GM12878 (cell line): Measurements from ENCODE around the gene SCARF2. TPM values are rescaled to one million over a fixed set of nuclear protein-coding genes. Genes with fewer than 3 reads are reported as not detected.

Experiments
- ATAC-seq: fragments of 200-7000 bp; cut with Tn5 transposase; 3 replicates; pipeline ENCODE4 v1.9.1; 2020; ENCODE audit warnings: mild to moderate bottlenecking, moderate library complexity
- BruUV-seq: library from RNA; stranded (reverse); fragments of 400-500 nt; replicated peaks from 2 replicates; lab custom pipeline; 2021; lab: Mats Ljungman, UMichigan
- CTCF ChIA-PET: fragments of 300-600 bp; sonication (Branson Sonifier 250); formaldehyde crosslinking; extraction: SDS; loops from one replicate; lab custom pipeline; 2021; ENCODE audit warnings: inconsistent platforms; lab: Yijun Ruan, JAX
- POLR2A ChIA-PET: fragments of 350-600 bp; formaldehyde crosslinking; extraction: SDS; loops from one replicate; lab custom pipeline; 2021; ENCODE audit warnings: inconsistent platforms; lab: Charles Lee
- RAD21 ChIA-PET: fragments of 300-600 bp; sonication (Branson Sonifier 250); formaldehyde crosslinking; loops from one replicate; lab custom pipeline; 2023; ENCODE audit warnings: antibody characterized with exemption; ENCODE audit not compliant: unreplicated experiment; lab: Charles Lee
- SMC1A ChIA-PET: fragments of 300-600 bp; sonication (Branson Sonifier 250); formaldehyde crosslinking; loops from one replicate; lab custom pipeline; 2023; ENCODE audit not compliant: unreplicated experiment, uncharacterized antibody; lab: Charles Lee
- DNase-seq: peaks from one replicate; pipeline ENCODE4 v3.0.0-alpha.2; 2011; ENCODE audit warnings: low read depth, low spot score
- FAIRE-seq: peaks from 3 replicates; lab custom pipeline; 2011; peaks lifted over from hg19 to GRCh38; lab: Jason Lieb, UNC
- H2AFZ ChIP-seq: 2 replicates; pipeline ENCODE4 v1.6.0; 2011; ENCODE audit warnings: low read depth, low read length, control low read depth; ENCODE audit not compliant: control insufficient read depth
- H3K27ac ChIP-seq: 2 replicates; pipeline ENCODE4 v1.5.1; 2011; ENCODE audit warnings: control low read depth; ENCODE audit not compliant: control insufficient read depth, insufficient read depth
- H3K27me3 ChIP-seq, 2 experiments: replicated peaks in 1 of 2; 2 replicates each; pipeline versions ENCODE4 v1.6.0 to v1.6.1; 2011; ENCODE audit warnings: low read length in 1 of 2; ENCODE audit not compliant: control insufficient read depth in 2 of 2, insufficient read depth in 2 of 2
- H3K36me3 ChIP-seq, 2 experiments: 2 replicates each; pipeline ENCODE4 v1.5.1; 2011; ENCODE audit warnings: low read length in 1 of 2; ENCODE audit not compliant: control insufficient read depth in 2 of 2, insufficient read depth in 2 of 2
- H3K4me1 ChIP-seq: 2 replicates; pipeline ENCODE4 v1.6.1; 2011; ENCODE audit warnings: mild to moderate bottlenecking, low read length, moderate library complexity, mixed read lengths; ENCODE audit not compliant: control insufficient read depth, insufficient read depth
- H3K4me2 ChIP-seq: 2 replicates; pipeline ENCODE4 v1.6.0; 2011; ENCODE audit warnings: control low read depth; ENCODE audit not compliant: control insufficient read depth, insufficient read depth
- H3K4me3 ChIP-seq: fragments of 200-600 bp; sonication (generic); 2 replicates; pipeline ENCODE4 v1.5.1; 2016
- H3K79me2 ChIP-seq: 2 replicates; pipeline ENCODE4 v1.6.0; 2011; ENCODE audit warnings: low read length; ENCODE audit not compliant: control insufficient read depth, insufficient read depth
- H3K9ac ChIP-seq: 2 replicates; pipeline ENCODE4 v1.8.0; 2011; ENCODE audit warnings: low read length, control low read depth, mixed read lengths; ENCODE audit not compliant: control insufficient read depth, insufficient read depth
- H3K9me3 ChIP-seq: replicated peaks from 3 replicates; pipeline ENCODE4 v1.5.1; 2011; ENCODE audit warnings: mild to moderate bottlenecking, low read length; ENCODE audit not compliant: control insufficient read depth, insufficient read depth
- H4K20me1 ChIP-seq: 2 replicates; pipeline ENCODE4 v1.6.0; 2011; ENCODE audit not compliant: control insufficient read depth, insufficient read depth
- BRCA1 ChIP-seq: IDR thresholded peaks from 2 replicates; pipeline ENCODE4 v1.6.1; 2011; ENCODE audit warnings: low read depth, low read length, improper control_type of control experiment
- CBX3 ChIP-seq: fragments of 200-600 bp; sonication (generic); IDR thresholded peaks from 2 replicates; pipeline ENCODE4 v1.6.1; 2016; ENCODE audit warnings: low read depth, borderline replicate concordance
- CUX1 ChIP-seq: IDR thresholded peaks from 2 replicates; pipeline ENCODE4 v1.6.1; 2012; ENCODE audit warnings: improper control_type of control experiment, low read depth, low read length; ENCODE audit not compliant: insufficient replicate concordance
- DPF2 ChIP-seq: fragments of 450-650 bp; IDR thresholded peaks from 2 replicates; pipeline ENCODE4 v1.6.1; 2017; ENCODE audit warnings: mild to moderate bottlenecking
- EP300 ChIP-seq, 2 experiments: fragments of 150-350 bp in 1 of 2; IDR thresholded peaks; 2 replicates each; pipeline ENCODE4 v1.6.1; 2011 to 2012; ENCODE audit warnings: low read depth in 2 of 2, low read length in 2 of 2, borderline replicate concordance in 1 of 2, improper control_type of control experiment in 1 of 2, inconsistent platforms in 1 of 2; ENCODE audit not compliant: control insufficient read depth in 1 of 2
- ESRRA ChIP-seq: IDR thresholded peaks from 2 replicates; pipeline ENCODE4 v1.6.1; 2012; ENCODE audit warnings: mild to moderate bottlenecking, low read length, improper control_type of control experiment
- EZH2 ChIP-seq: IDR thresholded peaks from 2 replicates; pipeline ENCODE4 v1.6.1; 2012; ENCODE audit warnings: low read depth, mild to moderate bottlenecking, control low read depth, inconsistent platforms, low read length, borderline replicate concordance; ENCODE audit not compliant: control insufficient read depth
- HDGF ChIP-seq: fragments of 450-650 bp; IDR thresholded peaks from 2 replicates; pipeline ENCODE4 v1.6.1; 2016; ENCODE audit warnings: antibody characterized with exemption
- IKZF2 ChIP-seq, 2 experiments: fragments of 450-650 bp; IDR thresholded peaks; 2 replicates each; pipeline ENCODE4 v1.6.1; 2017; ENCODE audit warnings: mild to moderate bottlenecking in 2 of 2, moderate library complexity in 2 of 2
- MAX ChIP-seq: IDR thresholded peaks from 2 replicates; pipeline ENCODE4 v1.6.1; 2012; ENCODE audit warnings: low read depth, low read length, improper control_type of control experiment
- MYC ChIP-seq: IDR thresholded peaks from 2 replicates; pipeline ENCODE4 v1.6.1; 2011; ENCODE audit warnings: mild to moderate bottlenecking, low read length, moderate library complexity, inconsistent platforms; ENCODE audit not compliant: insufficient read depth, insufficient replicate concordance, insufficient read length, severe bottlenecking
- PAX8 ChIP-seq: fragments of 450-650 bp; IDR thresholded peaks from 2 replicates; pipeline ENCODE4 v1.6.1; 2017; ENCODE audit warnings: mild to moderate bottlenecking, moderate library complexity
- POLR2AphosphoS5 ChIP-seq: IDR thresholded peaks from 2 replicates; pipeline ENCODE4 v1.6.1; 2011; ENCODE audit warnings: mild to moderate bottlenecking, low read length, inconsistent platforms
- TAF1 ChIP-seq: IDR thresholded peaks from 2 replicates; pipeline ENCODE4 v1.6.1; 2011; ENCODE audit warnings: mild to moderate bottlenecking, low read depth, low read length, borderline replicate concordance
- YY1 ChIP-seq: IDR thresholded peaks from 2 replicates; pipeline ENCODE4 v1.6.1; 2011; ENCODE audit warnings: low read depth, mild to moderate bottlenecking, low read length
- ZSCAN29 ChIP-seq: fragments of 450-650 bp; IDR thresholded peaks from 2 replicates; pipeline ENCODE4 v1.6.1; 2017; ENCODE audit warnings: mild to moderate bottlenecking, moderate library complexity
- WGBS: methylation state at CpG from one replicate; pipeline ENCODE4 v1.1.6; 2016; ENCODE audit warnings: low lambda C conversion rate; ENCODE audit not compliant: insufficient replicate concordance, insufficient coverage; ENCODE audit errors: missing lambda C conversion rate; 5-methylcytosine and 5-hydroxymethylcytosine counted together
- in situ Hi-C: fragments of 300-500 bp; cut with MboI; formaldehyde crosslinking; loops from 9 replicates; pipeline ENCODE4 v1.14.3; 2018; ENCODE audit warnings: mixed read lengths
- intact Hi-C: fragments of 100-400 bp; cut with micrococcal nuclease; formaldehyde crosslinking; loops from one replicate; pipeline ENCODE4 v1.14.2; 2022; ENCODE audit not compliant: unreplicated experiment
- polyA plus RNA-seq, 11 experiments: library from polyadenylated mRNA; depleted of rRNA in 4 of 11; unstranded in 6 of 11; stranded (reverse) in 5 of 11; fragments of >200 nt; fragmentation: Nextera tagmentation in 4 of 11; fragmentation: Illumina TruSeq in 1 of 11; extraction: Ambion mirVana in 4 of 11; extraction: Trizol in 1 of 11; gene quantifications; 1 replicate in 1 of 11; 2 replicates in 10 of 11; pipeline versions ENCODE4 v1.2.1 to v1.2.3, GENCODE V29; 2011 to 2016; ENCODE audit warnings: inconsistent platforms in 2 of 11, missing spikeins in 2 of 11, low read depth in 1 of 11
- total RNA-seq, 4 experiments: library from RNA; depleted of rRNA in 3 of 4; stranded (reverse); fragments of >200 nt in 3 of 4; fragmentation: Illumina TruSeq in 1 of 4; extraction: Trizol in 1 of 4; gene quantifications; 2 replicates each; pipeline versions ENCODE4 v1.2.1 to v1.2.3, GENCODE V29; 2013 to 2021
- TF ChIP-seq, protein P1 (sequence below), 3 experiments: IDR thresholded peaks in 2 of 3; conservative IDR thresholded peaks in 1 of 3; 2 replicates each; pipeline ENCODE4 v1.5.1; 2011; ENCODE audit warnings: low read depth in 3 of 3, low read length in 3 of 3, mild to moderate bottlenecking in 3 of 3, control low read depth in 2 of 3, moderate library complexity in 2 of 3, inconsistent platforms in 1 of 3, mixed read lengths in 1 of 3; ENCODE audit not compliant: control insufficient read depth in 2 of 3, insufficient read depth in 1 of 3; ENCODE audit errors: extremely low read depth in 1 of 3

SCARF2 gene
- total and polyA plus RNA-seq, 10 of the 15 experiments (the other 5 are each of a cell fraction or from before 2014, with no cell fraction given), result 0.01 to 0.74 (median 0.17) TPM; not detected in 5

- H3K4me2 ChIP-seq, result no peak overlapping the region
- H3K4me3 ChIP-seq, result no peak overlapping the region
- no peak overlapping the region for H3K9ac ChIP-seq
- intact Hi-C loops (no loop called here), in situ Hi-C loops (no loop called here)
- no peaks in the 10 kb centered on the region for H3K79me2 ChIP-seq
- H3K27ac ChIP-seq, result no peak overlapping the region
- RAD21 ChIA-PET, result interaction anchor here (0.5 kb wide), 1 partner anchor 345 kb away, joined by 3 read pairs; no protein-coding TSS in a partner anchor
- SMC1A ChIA-PET, result no interaction called here
- ATAC-seq, result no peak
- FAIRE-seq, result no peak
- no peaks in the 10 kb centered on the region for H3K4me1 ChIP-seq
- POLR2A ChIA-PET, result no interaction called here
- no peak overlapping the region for H2AFZ ChIP-seq
- no peaks in the 10 kb centered on the region for H4K20me1 ChIP-seq
- no peaks in the 10 kb centered on the region for H3K9me3 ChIP-seq
- H3K36me3 ChIP-seq, result no peaks in the 10 kb centered on the region
- CTCF ChIA-PET, result no interaction called here
- peaks cover 8 to 14% of the 10 kb centered on the region in 2 experiments; a peak in 3 of 4 replicates for H3K27me3 ChIP-seq
- DNase-seq, result no peak
- BruUV-seq, result no TSS peak
- 74% methylated on average over 12 of the region's 13 CpGs for WGBS
- TF ChIP-seq YY1, result no peak
- TF ChIP-seq EZH2, result no peak
- TF ChIP-seq TAF1, result no peak
- no peak for TF ChIP-seq ZSCAN29
- TF ChIP-seq MYC, result no peak
- no peak for TF ChIP-seq BRCA1
- no peak for TF ChIP-seq ESRRA
- TF ChIP-seq, protein P1, sequence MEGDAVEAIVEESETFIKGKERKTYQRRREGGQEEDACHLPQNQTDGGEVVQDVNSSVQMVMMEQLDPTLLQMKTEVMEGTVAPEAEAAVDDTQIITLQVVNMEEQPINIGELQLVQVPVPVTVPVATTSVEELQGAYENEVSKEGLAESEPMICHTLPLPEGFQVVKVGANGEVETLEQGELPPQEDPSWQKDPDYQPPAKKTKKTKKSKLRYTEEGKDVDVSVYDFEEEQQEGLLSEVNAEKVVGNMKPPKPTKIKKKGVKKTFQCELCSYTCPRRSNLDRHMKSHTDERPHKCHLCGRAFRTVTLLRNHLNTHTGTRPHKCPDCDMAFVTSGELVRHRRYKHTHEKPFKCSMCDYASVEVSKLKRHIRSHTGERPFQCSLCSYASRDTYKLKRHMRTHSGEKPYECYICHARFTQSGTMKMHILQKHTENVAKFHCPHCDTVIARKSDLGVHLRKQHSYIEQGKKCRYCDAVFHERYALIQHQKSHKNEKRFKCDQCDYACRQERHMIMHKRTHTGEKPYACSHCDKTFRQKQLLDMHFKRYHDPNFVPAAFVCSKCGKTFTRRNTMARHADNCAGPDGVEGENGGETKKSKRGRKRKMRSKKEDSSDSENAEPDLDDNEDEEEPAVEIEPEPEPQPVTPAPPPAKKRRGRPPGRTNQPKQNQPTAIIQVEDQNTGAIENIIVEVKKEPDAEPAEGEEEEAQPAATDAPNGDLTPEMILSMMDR (IDR thresholded peaks at IDR 0.05 in 2 of 3, conservative IDR thresholded peaks at IDR 0.05 in 1 of 3; ENCODE audit: control insufficient read depth in 2 of 3, extremely low read depth in 1 of 3, insufficient read depth in 1 of 3, low read depth in 3 of 3, low read length in 3 of 3), result no peak
- no peak for TF ChIP-seq CBX3
- TF ChIP-seq DPF2, result no peak
- TF ChIP-seq CUX1, result no peak
- no peak for TF ChIP-seq MAX
- TF ChIP-seq HDGF, result no peak
- no peak for TF ChIP-seq IKZF2 (IDR thresholded peaks at IDR 0.05)
- no peak for TF ChIP-seq PAX8
- TF ChIP-seq EP300 (IDR thresholded peaks at IDR 0.05; ENCODE audit: borderline replicate concordance in 1 of 2, control insufficient read depth in 1 of 2, low read depth in 2 of 2, low read length in 2 of 2), result no peak
- TF ChIP-seq POLR2AphosphoS5, result no peak
Observed at GRCh38 chr22:20438678-20439492, 1.3 kb upstream of the SCARF2 start.
